H1 (cell line): Measurements from ENCODE around the gene ZNF581. TPM values are rescaled to one million over a fixed set of nuclear protein-coding genes. Genes with fewer than 3 reads are reported as not detected.

Source experiments
- CTCF ChIA-PET: fragments of 300-600 bp; sonication (Branson Sonifier 250); formaldehyde crosslinking; loops from one replicate; lab custom pipeline; 2021; ENCODE audit not compliant: partially characterized antibody; lab: Charles Lee
- POLR2A ChIA-PET: fragments of 300-600 bp; sonication (Branson Sonifier 250); formaldehyde crosslinking; loops from one replicate; lab custom pipeline; 2021; ENCODE audit warnings: inconsistent platforms; ENCODE audit not compliant: partially characterized antibody; lab: Charles Lee
- DNase-seq, 2 experiments: peaks; one replicate each; pipeline versions ENCODE4 v3.0.0 to v3.0.0-alpha.2; 2010 to 2022; ENCODE audit warnings: low spot score in 2 of 2, low read depth in 1 of 2, mixed read lengths in 1 of 2
- FAIRE-seq: peaks from 2 replicates; lab custom pipeline; 2011; peaks lifted over from hg19 to GRCh38; lab: Jason Lieb, UNC
- H2AFZ ChIP-seq: 2 replicates; pipeline ENCODE4 v1.8.1; 2012; ENCODE audit warnings: low read length, inconsistent platforms
- H2AK5ac ChIP-seq: 2 replicates; pipeline ENCODE4 v1.6.1; 2013; ENCODE audit warnings: low read depth, low read length
- H2BK120ac ChIP-seq: replicated peaks from 2 replicates; pipeline ENCODE3; 2013; ENCODE audit warnings: low read depth, low read length, inconsistent platforms
- H2BK12ac ChIP-seq: 2 replicates; pipeline ENCODE4 v1.6.1; 2013; ENCODE audit warnings: low read depth, low read length
- H2BK15ac ChIP-seq: 2 replicates; pipeline ENCODE4 v1.6.1; 2013; ENCODE audit warnings: low read length
- H2BK20ac ChIP-seq: 2 replicates; pipeline ENCODE4 v1.6.1; 2013; ENCODE audit warnings: low read length
- H2BK5ac ChIP-seq: 2 replicates; pipeline ENCODE4 v1.6.1; 2013; ENCODE audit warnings: low read depth, low read length
- H3K14ac ChIP-seq: 2 replicates; pipeline ENCODE4 v1.6.1; 2013; ENCODE audit warnings: inconsistent platforms; ENCODE audit not compliant: insufficient read length
- H3K18ac ChIP-seq: 2 replicates; pipeline ENCODE4 v1.6.1; 2013; ENCODE audit warnings: low read length; ENCODE audit errors: extremely low read depth
- H3K23ac ChIP-seq: 2 replicates; pipeline ENCODE4 v1.6.1; 2013; ENCODE audit warnings: inconsistent platforms; ENCODE audit not compliant: insufficient read length
- H3K23me2 ChIP-seq: 2 replicates; pipeline ENCODE4 v1.6.1; 2013; ENCODE audit warnings: low read depth, low read length
- H3K27ac ChIP-seq: 2 replicates; pipeline ENCODE4 v1.6.1; 2011; ENCODE audit warnings: low read depth, low read length, inconsistent platforms
- H3K27me3 ChIP-seq, 4 experiments: replicated peaks in 1 of 4; 1 replicate in 1 of 4; 2 replicates in 3 of 4; pipeline versions ENCODE4 v1.6.1 to v1.8.1; 2011 to 2013; ENCODE audit warnings: low read length in 3 of 4, mild to moderate bottlenecking in 3 of 4, inconsistent platforms in 2 of 4, mixed read lengths in 2 of 4, moderate library complexity in 1 of 4; ENCODE audit not compliant: control insufficient read depth in 3 of 4, insufficient read depth in 3 of 4; ENCODE audit errors: extremely low read depth in 1 of 4
- H3K36me3 ChIP-seq, 4 experiments: 2 replicates each; pipeline versions ENCODE4 v1.6.1 to v1.8.1; 2011 to 2013; ENCODE audit warnings: mild to moderate bottlenecking in 4 of 4, low read length in 3 of 4, moderate library complexity in 2 of 4, control low read depth in 1 of 4, inconsistent platforms in 1 of 4; ENCODE audit not compliant: insufficient read depth in 4 of 4, control insufficient read depth in 2 of 4
- H3K4ac ChIP-seq: replicated peaks from 2 replicates; pipeline ENCODE3; 2013; ENCODE audit warnings: low read length, low read depth, mixed read lengths, inconsistent platforms; ENCODE audit not compliant: insufficient read length
- H3K4me1 ChIP-seq, 4 experiments: replicated peaks in 1 of 4; 1 replicate in 1 of 4; 2 replicates in 3 of 4; pipeline versions ENCODE4 v1.6.1 to v1.8.1; 2011 to 2013; ENCODE audit warnings: low read length in 3 of 4, inconsistent platforms in 2 of 4, mixed read lengths in 1 of 4; ENCODE audit not compliant: insufficient read depth in 4 of 4, control insufficient read depth in 3 of 4
- H3K4me2 ChIP-seq, 2 experiments: 2 replicates each; pipeline versions ENCODE4 v1.6.1 to v1.8.1; 2011 to 2013; ENCODE audit warnings: low read depth in 2 of 2, low read length in 2 of 2, control low read depth in 1 of 2, inconsistent platforms in 1 of 2, mild to moderate bottlenecking in 1 of 2; ENCODE audit not compliant: insufficient read depth in 1 of 2
- H3K4me3 ChIP-seq, 4 experiments: fragments of 200-600, 300-600 bp in 1 of 4; sonication (generic), shearing (Covaris generic), sonication (Bioruptor Twin) in 1 of 4; 2 replicates each; pipeline versions ENCODE4 v1.5.1 to v1.8.1; 2011 to 2016; ENCODE audit warnings: low read length in 4 of 4, low read depth in 3 of 4, control low read depth in 2 of 4, inconsistent platforms in 2 of 4, mild to moderate bottlenecking in 2 of 4, mixed read lengths in 1 of 4, moderate library complexity in 1 of 4; ENCODE audit not compliant: insufficient read depth in 2 of 4; ENCODE audit errors: extremely low read depth in 1 of 4
- H3K56ac ChIP-seq: replicated peaks from 2 replicates; pipeline ENCODE3; 2013; ENCODE audit warnings: low read depth, mild to moderate bottlenecking, mixed read lengths, low read length, inconsistent platforms; ENCODE audit not compliant: insufficient read length
- H3K79me1 ChIP-seq: 2 replicates; pipeline ENCODE4 v1.6.1; 2013; ENCODE audit warnings: low read depth, low read length, control low read depth
- H3K79me2 ChIP-seq, 2 experiments: 2 replicates each; pipeline versions ENCODE4 v1.6.1 to v1.8.1; 2012 to 2013; ENCODE audit warnings: low read length in 2 of 2, mild to moderate bottlenecking in 2 of 2, inconsistent platforms in 1 of 2; ENCODE audit not compliant: insufficient read depth in 2 of 2, control insufficient read depth in 1 of 2
- H3K9ac ChIP-seq, 4 experiments: replicated peaks in 1 of 4; 1 replicate in 1 of 4; 2 replicates in 3 of 4; pipeline versions ENCODE4 v1.6.1 to v1.8.1; 2011 to 2013; ENCODE audit warnings: low read depth in 3 of 4, low read length in 3 of 4, control low read depth in 2 of 4, mild to moderate bottlenecking in 2 of 4, moderate library complexity in 2 of 4, inconsistent platforms in 1 of 4; ENCODE audit errors: extremely low read depth in 1 of 4
- H3K9me3 ChIP-seq, 2 experiments: 2 replicates each; pipeline versions ENCODE4 v1.6.1 to v1.8.1; 2012 to 2013; ENCODE audit warnings: mild to moderate bottlenecking in 2 of 2, moderate library complexity in 2 of 2, control low read depth in 1 of 2, inconsistent platforms in 1 of 2, low read depth in 1 of 2, low read length in 1 of 2, mixed read lengths in 1 of 2; ENCODE audit not compliant: insufficient read depth in 2 of 2
- H4K20me1 ChIP-seq, 2 experiments: replicated peaks in 1 of 2; 2 replicates each; pipeline versions ENCODE3 to v1.8.1; 2011 to 2013; ENCODE audit warnings: inconsistent platforms in 2 of 2, low read length in 2 of 2, mild to moderate bottlenecking in 1 of 2; ENCODE audit not compliant: insufficient read depth in 2 of 2, control insufficient read depth in 1 of 2
- H4K5ac ChIP-seq: 2 replicates; pipeline ENCODE4 v1.6.1; 2013; ENCODE audit warnings: low read length, low read depth, mixed read lengths, inconsistent platforms; ENCODE audit not compliant: insufficient read length
- H4K8ac ChIP-seq: 2 replicates; pipeline ENCODE4 v1.8.0; 2013; ENCODE audit warnings: mild to moderate bottlenecking, moderate library complexity, low read length, inconsistent platforms; ENCODE audit not compliant: insufficient read depth; ENCODE audit errors: extremely low read depth
- H4K91ac ChIP-seq: replicated peaks from 2 replicates; pipeline ENCODE3; 2013; ENCODE audit warnings: low read length, mixed read lengths, inconsistent platforms; ENCODE audit not compliant: insufficient read length
- FOSL1 ChIP-seq: IDR thresholded peaks from 2 replicates; pipeline ENCODE4 v1.6.1; 2011; ENCODE audit warnings: mild to moderate bottlenecking, low read depth, low read length, moderate library complexity; ENCODE audit not compliant: insufficient read depth
- JUN ChIP-seq: IDR thresholded peaks from 2 replicates; pipeline ENCODE4 v1.6.1; 2011; ENCODE audit warnings: low read depth, mild to moderate bottlenecking, improper control_type of control experiment, low read length
- MAFK ChIP-seq: IDR thresholded peaks from 2 replicates; pipeline ENCODE4 v1.6.1; 2012; ENCODE audit warnings: low read depth, mild to moderate bottlenecking, improper control_type of control experiment, low read length
- RBBP5 ChIP-seq: IDR thresholded peaks from 2 replicates; pipeline ENCODE4 v1.7.1; 2012; ENCODE audit warnings: low read depth, mild to moderate bottlenecking, inconsistent platforms, low read length, moderate library complexity, borderline replicate concordance
- RNF2 ChIP-seq: fragments of 200-900, 300-1000 bp; sonication (generic); IDR thresholded peaks from 2 replicates; pipeline ENCODE4 v1.7.1; 2016; ENCODE audit warnings: borderline replicate concordance, low read depth, mild to moderate bottlenecking, antibody characterized with exemption, low read length; ENCODE audit not compliant: poor library complexity, severe bottlenecking; ENCODE audit errors: missing control alignments
- SIX5 ChIP-seq: IDR thresholded peaks from 2 replicates; pipeline ENCODE4 v1.6.1; 2011; ENCODE audit warnings: mild to moderate bottlenecking, low read depth, low read length
- SP4 ChIP-seq: IDR thresholded peaks from 2 replicates; pipeline ENCODE4 v1.6.1; 2012; ENCODE audit warnings: low read length, inconsistent platforms
- SUZ12 ChIP-seq: fragments of 200-600 bp; sonication (generic); IDR thresholded peaks from 2 replicates; pipeline ENCODE4 v1.6.1; 2012; ENCODE audit warnings: mild to moderate bottlenecking, inconsistent platforms, low read length, moderate library complexity, mixed read lengths
- WGBS, 2 experiments: shearing (Covaris generic) in 1 of 2; methylation state at CpG; one replicate each; pipeline versions ENCODE4 v1.1.6 to v1.1.7; 2013 to 2015; ENCODE audit warnings: low lambda C conversion rate in 2 of 2, mixed read lengths in 2 of 2, inconsistent platforms in 1 of 2, low coverage in 1 of 2, missing lambda C conversion rate in 1 of 2; ENCODE audit not compliant: insufficient replicate concordance in 2 of 2, insufficient coverage in 1 of 2, insufficient read length in 1 of 2; ENCODE audit errors: extremely low coverage in 1 of 2, missing lambda C conversion rate in 1 of 2; 5-methylcytosine and 5-hydroxymethylcytosine counted together
- polyA plus RNA-seq, 7 experiments: library from polyadenylated mRNA; depleted of rRNA in 3 of 7; stranded (reverse) in 5 of 7; unstranded in 2 of 7; fragments of >200 nt in 5 of 7; fragments of 200-250 nt in 2 of 7; gene quantifications; 1 replicate in 5 of 7; 2 replicates in 1 of 7; 4 replicates in 1 of 7; pipeline versions ENCODE4 v1.2.1 to v1.2.3, GENCODE V29; 2011 to 2013; ENCODE audit warnings: missing spikeins in 2 of 7, mixed read lengths in 2 of 7
- total RNA-seq: library from RNA; stranded (reverse); fragmentation: NEBNext Ultra II Directional; extraction: Animal tissue kit (Norgen Biotek cat#: 25700); gene quantifications from 2 replicates; pipeline ENCODE4 v1.2.1, GENCODE V29; 2021
- TF ChIP-seq, protein P1 (sequence below): IDR thresholded peaks from 2 replicates; pipeline ENCODE4 v1.6.1; 2011; ENCODE audit warnings: low read depth, mild to moderate bottlenecking, low read length; ENCODE audit not compliant: insufficient read depth

ZNF581 gene
- total and polyA plus RNA-seq, 2 of the 8 experiments (the other 6 are each of a cell fraction or from before 2014, with no cell fraction given), result 73.0 to 76.1 TPM

DNA sequence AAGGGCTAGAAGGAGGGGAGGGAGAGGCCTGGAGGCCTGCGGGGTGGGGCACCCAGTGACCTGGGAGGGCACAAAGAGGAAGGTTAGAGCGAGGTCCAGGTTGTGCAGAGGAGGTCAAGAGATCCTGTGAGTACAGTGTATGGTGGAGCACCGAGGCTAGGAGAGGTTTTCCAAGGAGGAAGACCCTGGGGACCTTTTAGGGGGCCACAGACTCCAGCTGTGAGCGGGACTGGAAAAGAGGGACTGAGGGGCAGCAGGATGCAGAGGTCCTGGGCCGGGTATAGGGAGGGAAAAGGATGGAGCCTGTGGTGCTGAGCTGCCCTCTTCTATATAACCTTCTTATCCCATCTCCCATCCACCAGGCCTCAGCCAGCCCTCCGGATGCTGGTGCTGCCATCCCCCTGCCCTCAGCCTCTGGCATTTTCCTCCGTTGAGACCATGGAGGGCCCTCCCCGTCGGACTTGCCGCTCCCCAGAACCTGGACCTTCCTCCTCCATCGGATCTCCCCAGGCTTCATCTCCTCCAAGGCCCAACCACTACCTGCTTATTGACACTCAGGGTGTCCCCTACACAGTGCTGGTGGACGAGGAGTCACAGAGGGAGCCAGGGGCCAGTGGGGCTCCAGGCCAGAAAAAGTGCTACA lies 863 bp downstream of the ZNF581 start:
- no peak overlapping the region for H4K5ac ChIP-seq
- H3K4me1 ChIP-seq, result peaks cover 0 to 22% (median 12%) of the 10 kb centered on the region in 4 experiments; a peak in 6 of 7 replicates
- H3K14ac ChIP-seq, result no peak overlapping the region
- H3K4ac ChIP-seq, result peak overlapping the region; percentile 91
- H3K56ac ChIP-seq, result peak overlapping the region; percentile 90
- WGBS, 2 experiments, result 58% methylated on average over 11 of the region's 12 CpGs; no CpG with 5 or more reads in 1 of the 2 experiments
- H2BK12ac ChIP-seq, result no peak overlapping the region
- FAIRE-seq (no peak), DNase-seq (no peak)
- peak overlapping the region; percentile 74 to 98 (median 88) for H3K4me3 ChIP-seq
- peak overlapping the region; percentile 48; the same call in 1 of the 2 replicates for H3K18ac ChIP-seq
- H2BK5ac ChIP-seq, result 0 out of 2 replicates have a peak overlapping the region, but pooled peaks have one; percentile 35
- no peak overlapping the region for H2AK5ac ChIP-seq
- no peak overlapping the region for H2BK120ac ChIP-seq
- no peaks in the 10 kb centered on the region for H3K27me3 ChIP-seq
- peak overlapping the region; percentile 59 for H4K8ac ChIP-seq
- CTCF ChIA-PET, result interaction anchor here (4.0 to 6.9 kb wide), 3 partner anchors 7 to 13 kb away, joined by 18 to 56 read pairs (median 30); no protein-coding TSS in a partner anchor
- H2BK20ac ChIP-seq, result no peak overlapping the region
- H2AFZ ChIP-seq, result no peak overlapping the region
- no peak overlapping the region for H3K23ac ChIP-seq
- no peak overlapping the region for H4K91ac ChIP-seq
- peak overlapping the region; percentile 48 for H3K27ac ChIP-seq
- peaks cover 0 to 5% of the 10 kb centered on the region in 2 experiments for H4K20me1 ChIP-seq
- H2BK15ac ChIP-seq, result no peak overlapping the region
- H3K36me3 ChIP-seq, result peaks cover 7 to 13% (median 10%) of the 10 kb centered on the region in 4 experiments
- H3K9me3 ChIP-seq, result no peaks in the 10 kb centered on the region; a peak in 1 of 4 replicates
- H3K23me2 ChIP-seq, result peaks cover 36% of the 10 kb centered on the region
- H3K4me2 ChIP-seq, result peak overlapping the region; percentile 90 to 99
- H3K79me1 ChIP-seq, result peaks cover 11% of the 10 kb centered on the region
- POLR2A ChIA-PET, result interaction anchor here (0.6 to 9.2 kb wide), 5 partner anchors 9 to 1195 kb away, joined by 3 to 96 read pairs (median 3); partner anchors contain the start of gene LENG8
- peaks cover 4 to 21% of the 10 kb centered on the region in 2 experiments; a peak in 3 of 4 replicates for H3K79me2 ChIP-seq
- H3K9ac ChIP-seq, result peak overlapping the region; percentile 52 to 88 (median 75)
- TF ChIP-seq RBBP5 (no peak), FOSL1 (no peak), SP4 (no peak), MAFK (no peak), SUZ12 (no peak), SIX5 (no peak), JUN (no peak), RNF2 (no peak)
- TF ChIP-seq, protein P1, sequence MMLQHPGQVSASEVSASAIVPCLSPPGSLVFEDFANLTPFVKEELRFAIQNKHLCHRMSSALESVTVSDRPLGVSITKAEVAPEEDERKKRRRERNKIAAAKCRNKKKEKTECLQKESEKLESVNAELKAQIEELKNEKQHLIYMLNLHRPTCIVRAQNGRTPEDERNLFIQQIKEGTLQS, result no peak
